ENCODE results near the gene PEX13. TPM values are rescaled to one million over a fixed set of nuclear protein-coding genes. Genes with fewer than 3 reads are reported as not detected.
"Not testable (repeated sequence)": the region's sequence is repeated elsewhere in the genome, so short reads cannot be mapped to it uniquely, and the experiment has no call there.

Gene PEX13
- total RNA-seq, 4 donors from 2014 or later = 51.5 to 85.6 (median 75.4) TPM

GRCh38 chr2:61009355-61009754, 8.2 kb upstream of the PEX13 start:
- no peak for DNase-seq
- no peak overlapping the region for H3K4me3 ChIP-seq (replicated peaks in 1 of 3)
- peaks cover 10 to 14% of the 10 kb centered on the region in 2 donors for H3K4me1 ChIP-seq
- H3K9me3 ChIP-seq = no peaks in the 10 kb centered on the region
- TF ChIP-seq POLR2A (IDR thresholded peaks at IDR 0.05) = no peak
- TF ChIP-seq, protein P1, sequence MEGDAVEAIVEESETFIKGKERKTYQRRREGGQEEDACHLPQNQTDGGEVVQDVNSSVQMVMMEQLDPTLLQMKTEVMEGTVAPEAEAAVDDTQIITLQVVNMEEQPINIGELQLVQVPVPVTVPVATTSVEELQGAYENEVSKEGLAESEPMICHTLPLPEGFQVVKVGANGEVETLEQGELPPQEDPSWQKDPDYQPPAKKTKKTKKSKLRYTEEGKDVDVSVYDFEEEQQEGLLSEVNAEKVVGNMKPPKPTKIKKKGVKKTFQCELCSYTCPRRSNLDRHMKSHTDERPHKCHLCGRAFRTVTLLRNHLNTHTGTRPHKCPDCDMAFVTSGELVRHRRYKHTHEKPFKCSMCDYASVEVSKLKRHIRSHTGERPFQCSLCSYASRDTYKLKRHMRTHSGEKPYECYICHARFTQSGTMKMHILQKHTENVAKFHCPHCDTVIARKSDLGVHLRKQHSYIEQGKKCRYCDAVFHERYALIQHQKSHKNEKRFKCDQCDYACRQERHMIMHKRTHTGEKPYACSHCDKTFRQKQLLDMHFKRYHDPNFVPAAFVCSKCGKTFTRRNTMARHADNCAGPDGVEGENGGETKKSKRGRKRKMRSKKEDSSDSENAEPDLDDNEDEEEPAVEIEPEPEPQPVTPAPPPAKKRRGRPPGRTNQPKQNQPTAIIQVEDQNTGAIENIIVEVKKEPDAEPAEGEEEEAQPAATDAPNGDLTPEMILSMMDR (IDR thresholded peaks at IDR 0.05) = no peak
- intact Hi-C loops (cut with DNase I) = loop anchor here (10.0 kb wide), 1 partner anchor 215 kb away; no protein-coding TSS in a partner anchor
- H3K36me3 ChIP-seq = no peaks in the 10 kb centered on the region
- H3K27ac ChIP-seq = no peak overlapping the region
- no peaks in the 10 kb centered on the region for H3K27me3 ChIP-seq

- no peak for DNase-seq
- 89 to 92% methylated on average over 1 of the region's 1 CpG for WGBS, 2 donors
Measured at GRCh38 chr2:61011678-61012077, 5.8 kb upstream of the PEX13 start.

GRCh38 chr2:61012303-61012702, 5.2 kb upstream of the PEX13 start:
- 84 to 98% methylated on average over 2 of the region's 2 CpGs for WGBS, 2 donors
- intact Hi-C loops (cut with DNase I) = not testable (repeated sequence)

More at GRCh38 chr2:61011678-61012077, 5.8 kb upstream of the PEX13 start:
- no peak for TF ChIP-seq POLR2A (IDR thresholded peaks at IDR 0.05)
- TF ChIP-seq, protein P1 (IDR thresholded peaks at IDR 0.05) = no peak
- H3K9me3 ChIP-seq = no peaks in the 10 kb centered on the region
- no peaks in the 10 kb centered on the region for H3K36me3 ChIP-seq
- no peak overlapping the region for H3K4me3 ChIP-seq (replicated peaks in 1 of 3)
- H3K27ac ChIP-seq = no peak overlapping the region
- no peaks in the 10 kb centered on the region for H3K27me3 ChIP-seq
- peaks cover 22 to 27% of the 10 kb centered on the region in 2 donors for H3K4me1 ChIP-seq
- intact Hi-C loops (cut with DNase I) = no loop called here

DNA sequence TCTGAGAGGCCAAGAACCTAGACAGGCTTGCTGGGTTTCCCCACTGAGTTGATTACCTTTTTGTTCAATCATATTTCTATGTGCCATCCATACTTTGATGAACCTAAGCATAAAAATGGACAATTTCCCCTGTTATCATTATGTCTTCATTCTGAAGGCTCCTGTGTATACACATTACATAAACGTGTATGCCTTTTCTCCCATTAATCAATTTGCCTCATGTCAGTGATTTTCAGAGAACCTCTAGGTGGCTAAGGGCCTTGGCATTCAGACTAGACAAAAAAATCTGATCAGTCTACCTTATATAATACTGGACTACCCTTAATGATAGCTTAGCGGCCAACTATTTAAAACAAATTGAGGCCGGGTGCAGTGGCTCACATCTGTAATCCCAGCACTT, 4.1 kb upstream of the PEX13 start:
- intact Hi-C loops (cut with DNase I) = no loop called here
- peak overlapping the region in 2 of 3 donors; percentile 12 to 95 for H3K27ac ChIP-seq
- no peak overlapping the region for H3K4me3 ChIP-seq (replicated peaks in 1 of 3)
- H3K27me3 ChIP-seq = no peaks in the 10 kb centered on the region
- no peaks in the 10 kb centered on the region for H3K36me3 ChIP-seq
- WGBS, 2 donors = 71 to 73% methylated on average over 3 of the region's 3 CpGs
- DNase-seq = no peak
- TF ChIP-seq, protein P1 (IDR thresholded peaks at IDR 0.05) = no peak
- TF ChIP-seq POLR2A (IDR thresholded peaks at IDR 0.05) = no peak
- H3K9me3 ChIP-seq = no peaks in the 10 kb centered on the region
- H3K4me1 ChIP-seq = peaks cover 23 to 27% of the 10 kb centered on the region in 2 donors

More at GRCh38 chr2:61012303-61012702, 5.2 kb upstream of the PEX13 start:
- not testable (repeated sequence) for H3K4me3 ChIP-seq (replicated peaks in 1 of 3); H3K36me3 ChIP-seq; H3K27me3 ChIP-seq; H3K27ac ChIP-seq; DNase-seq; H3K9me3 ChIP-seq
- H3K4me1 ChIP-seq = peaks cover 22 to 27% of the 10 kb centered on the region in 2 donors

- peak overlapping the region in 2 of 3 donors; percentile 95 for H3K27ac ChIP-seq
- intact Hi-C loops (cut with DNase I) = no loop called here
- H3K4me1 ChIP-seq = peaks cover 30 to 37% of the 10 kb centered on the region in 2 donors
- H3K36me3 ChIP-seq = no peaks in the 10 kb centered on the region
- TF ChIP-seq, protein P1 (IDR thresholded peaks at IDR 0.05) = no peak
- no peak for TF ChIP-seq POLR2A (IDR thresholded peaks at IDR 0.05)
- no peak overlapping the region for H3K4me3 ChIP-seq (replicated peaks in 1 of 3)
- DNase-seq = no peak
- no peaks in the 10 kb centered on the region for H3K9me3 ChIP-seq
- no peaks in the 10 kb centered on the region for H3K27me3 ChIP-seq
- WGBS, 2 donors = 80 to 85% methylated on average over 3 of the region's 3 CpGs
Measured at GRCh38 chr2:61014763-61015162, 2.8 kb upstream of the PEX13 start.
